ENCODE data around the gene FOXI2.

- TF ChIP-seq POLR2AphosphoS5 (IDR thresholded peaks at IDR 0.05) (no peak), CTCF (IDR thresholded peaks at IDR 0.05; ENCODE audit: poor library complexity, severe bottlenecking) (no peak), SMC3 (conservative IDR thresholded peaks at IDR 0.05; ENCODE audit: poor library complexity) (no peak), EZH2 (IDR thresholded peaks at IDR 0.05; ENCODE audit: borderline replicate concordance, insufficient read depth, low read length, poor library complexity, severe bottlenecking) (no peak), EP300 (conservative IDR thresholded peaks at IDR 0.05; ENCODE audit: poor library complexity, severe bottlenecking) (no peak), REST (IDR thresholded peaks at IDR 0.05; ENCODE audit: borderline replicate concordance) (no peak), MXI1 (conservative IDR thresholded peaks at IDR 0.05; ENCODE audit: poor library complexity, severe bottlenecking) (no peak), TAF1 (IDR thresholded peaks at IDR 0.05; ENCODE audit: low read depth) (no peak), RAD21 (conservative IDR thresholded peaks at IDR 0.05) (no peak)
These were observed 22.3 kb downstream of the FOXI2 start for GRCh38 chr10:127759276-127759675.

Data from neural cell (in vitro differentiated cells).